Stimulated activated naive CD8-positive, alpha-beta T cell treated with anti-CD3 and anti-CD28 coated beads, Interleukin-15, amount 100 ng/mL, for 72 hours (primary cell): ENCODE data around the gene MBD3L1.

ENCODE experiments used
- ATAC-seq: fragments of 150-1000 bp; cut with Tn5 transposase; 2 replicates; pipeline ENCODE4 v1.10.0; 2021; ENCODE audit warnings: mild to moderate bottlenecking, moderate library complexity
- DNase-seq, 2 donors: peaks; one replicate each; pipeline ENCODE4 v3.0.0; 2021 to 2022
- H3K27ac Mint-ChIP-seq, 2 donors: one replicate each; pipeline ENCODE4 v1.8.0; 2022; ENCODE audit warnings: mild to moderate bottlenecking in 2 of 2, mixed read lengths in 2 of 2, moderate library complexity in 2 of 2
- H3K27me3 Mint-ChIP-seq: one replicate; pipeline ENCODE4 v1.8.0; 2022; ENCODE audit warnings: mixed read lengths
- H3K4me1 Mint-ChIP-seq: one replicate; pipeline ENCODE4 v1.8.0; 2022; ENCODE audit warnings: mild to moderate bottlenecking, mixed read lengths
- H3K4me3 Mint-ChIP-seq, 2 donors: one replicate each; pipeline ENCODE4 v1.8.0; 2022; ENCODE audit warnings: mild to moderate bottlenecking in 2 of 2, mixed read lengths in 2 of 2, moderate library complexity in 1 of 2
- H3K9me3 Mint-ChIP-seq, 2 donors: one replicate each; pipeline ENCODE4 v1.8.0; 2022; ENCODE audit warnings: mixed read lengths in 2 of 2

The MBD3L1 gene

GRCh38 chr19:8832132-8833021 lies at the start of gene MBD3L1, which contains the start of gene ZNF558:
Gene MBD3L1, plus strand, starts transcription at chr19:8832377. Its CDS starts 10,302 bp downstream, at chr19:8842679.
Gene ZNF558, minus strand, starts transcription at chr19:8832304. Its CDS starts 9,645 bp downstream, at chr19:8822659.
- Mint-ChIP-seq H3K9me3 (no peaks in the 10 kb centered on the region), H3K4me1 (peaks cover 26% of the 10 kb centered on the region), H3K4me3 (peak within 1 kb of the TSS; percentile 91 to 95), H3K27me3 (no peaks in the 10 kb centered on the region), H3K27ac (peak within 1 kb of the TSS; percentile 97 to 98)
- peak; percentile 96 for ATAC-seq
- DNase-seq = peak; percentile 99 to 100

- Mint-ChIP-seq H3K4me1 (no peaks in the 10 kb centered on the region), H3K27me3 (no peaks in the 10 kb centered on the region), H3K4me3 (no peak overlapping the region), H3K9me3 (peaks cover 11 to 15% of the 10 kb centered on the region in 2 donors), H3K27ac (no peak overlapping the region)
- DNase-seq (no peak), ATAC-seq (no peak)
Observed at GRCh38 chr19:8794823-8795222, 37.4 kb upstream of the MBD3L1 start.

- no peak for ATAC-seq
- Mint-ChIP-seq H3K27ac (no peak overlapping the region), H3K4me3 (no peak overlapping the region), H3K4me1 (no peaks in the 10 kb centered on the region), H3K9me3 (peaks cover 40 to 72% of the 10 kb centered on the region in 2 donors), H3K27me3 (no peaks in the 10 kb centered on the region)
- no peak for DNase-seq
Observed at GRCh38 chr19:8806661-8807060, 25.5 kb upstream of the MBD3L1 start.

GRCh38 chr19:8811315-8812172 lies 20.6 kb upstream of the MBD3L1 start:
- Mint-ChIP-seq H3K4me3 (no peak overlapping the region), H3K9me3 (peaks cover 42 to 76% of the 10 kb centered on the region in 2 donors), H3K27ac (no peak overlapping the region), H3K27me3 (no peaks in the 10 kb centered on the region), H3K4me1 (no peaks in the 10 kb centered on the region)
- no peak for ATAC-seq
- DNase-seq = no peak

GRCh38 chr19:8814176-8814575 lies 18.0 kb upstream of the MBD3L1 start:
- H3K27me3 Mint-ChIP-seq = no peaks in the 10 kb centered on the region
- H3K27ac Mint-ChIP-seq = no peak overlapping the region
- no peaks in the 10 kb centered on the region for H3K4me1 Mint-ChIP-seq
- ATAC-seq (no peak), DNase-seq (no peak)
- H3K4me3 Mint-ChIP-seq = no peak overlapping the region
- peaks cover 45 to 75% of the 10 kb centered on the region in 2 donors for H3K9me3 Mint-ChIP-seq

- no peak overlapping the region for H3K4me3 Mint-ChIP-seq
- no peak for ATAC-seq
- H3K4me1 Mint-ChIP-seq = no peaks in the 10 kb centered on the region
- H3K27me3 Mint-ChIP-seq = no peaks in the 10 kb centered on the region
- DNase-seq = no peak
- H3K27ac Mint-ChIP-seq = no peak overlapping the region
- peaks cover 43 to 76% of the 10 kb centered on the region in 2 donors for H3K9me3 Mint-ChIP-seq
Observed at GRCh38 chr19:8815780-8816179, 16.4 kb upstream of the MBD3L1 start.

- H3K4me3 Mint-ChIP-seq = no peak overlapping the region
- no peaks in the 10 kb centered on the region for H3K27me3 Mint-ChIP-seq
- no peak for DNase-seq
- H3K9me3 Mint-ChIP-seq = peaks cover 30 to 46% of the 10 kb centered on the region in 2 donors
- no peaks in the 10 kb centered on the region for H3K4me1 Mint-ChIP-seq
- no peak overlapping the region for H3K27ac Mint-ChIP-seq
- ATAC-seq = no peak
Observed at GRCh38 chr19:8820234-8820633, 11.9 kb upstream of the MBD3L1 start.

- DNase-seq (no peak), ATAC-seq (no peak)
- Mint-ChIP-seq H3K4me1 (no peaks in the 10 kb centered on the region), H3K27me3 (no peaks in the 10 kb centered on the region), H3K9me3 (peaks cover 16 to 31% of the 10 kb centered on the region in 2 donors), H3K27ac (no peak overlapping the region), H3K4me3 (no peak overlapping the region)
Observed at GRCh38 chr19:8821748-8822241, 10.4 kb upstream of the MBD3L1 start.

GRCh38 chr19:8826371-8826770 lies 5.8 kb upstream of the MBD3L1 start:
- no peak for ATAC-seq
- no peaks in the 10 kb centered on the region for H3K27me3 Mint-ChIP-seq
- peaks cover 16% of the 10 kb centered on the region for H3K4me1 Mint-ChIP-seq
- H3K27ac Mint-ChIP-seq = no peak overlapping the region
- DNase-seq = no peak
- H3K9me3 Mint-ChIP-seq = no peaks in the 10 kb centered on the region
- no peak overlapping the region for H3K4me3 Mint-ChIP-seq

- Mint-ChIP-seq H3K4me1 (peaks cover 20% of the 10 kb centered on the region), H3K4me3 (no peak overlapping the region), H3K27me3 (no peaks in the 10 kb centered on the region), H3K9me3 (no peaks in the 10 kb centered on the region), H3K27ac (peak overlapping the region; percentile 3 to 34)
- DNase-seq (no peak), ATAC-seq (no peak)
Observed at GRCh38 chr19:8827277-8827676, 4.9 kb upstream of the MBD3L1 start.

- ATAC-seq = no peak
- Mint-ChIP-seq H3K27me3 (no peaks in the 10 kb centered on the region), H3K4me1 (peaks cover 26% of the 10 kb centered on the region), H3K9me3 (no peaks in the 10 kb centered on the region), H3K4me3 (peak overlapping the region; percentile 91 to 95), H3K27ac (peak overlapping the region; percentile 90 to 98)
- DNase-seq = no peak
Observed at GRCh38 chr19:8831373-8831772, 804 bp upstream of the MBD3L1 start.

- Mint-ChIP-seq H3K27me3 (no peaks in the 10 kb centered on the region), H3K9me3 (no peaks in the 10 kb centered on the region), H3K4me3 (peak overlapping the region; percentile 91 to 95), H3K4me1 (peaks cover 26% of the 10 kb centered on the region), H3K27ac (peak overlapping the region; percentile 90 to 98)
- ATAC-seq (peak; percentile 8), DNase-seq (no peak)
Observed at GRCh38 chr19:8831832-8832131, 395 bp upstream of the MBD3L1 start.

GRCh38 chr19:8835446-8835845 lies 3.3 kb downstream of the MBD3L1 start:
- no peak for DNase-seq
- H3K27ac Mint-ChIP-seq = no peak overlapping the region
- no peak overlapping the region for H3K4me3 Mint-ChIP-seq
- H3K27me3 Mint-ChIP-seq = peaks cover 8% of the 10 kb centered on the region
- peaks cover 15% of the 10 kb centered on the region for H3K4me1 Mint-ChIP-seq
- ATAC-seq = no peak
- no peaks in the 10 kb centered on the region for H3K9me3 Mint-ChIP-seq

- peaks cover 15% of the 10 kb centered on the region for H3K4me1 Mint-ChIP-seq
- DNase-seq = no peak
- ATAC-seq = no peak
- no peaks in the 10 kb centered on the region for H3K9me3 Mint-ChIP-seq
- no peak overlapping the region for H3K4me3 Mint-ChIP-seq
- H3K27ac Mint-ChIP-seq = no peak overlapping the region
- H3K27me3 Mint-ChIP-seq = peaks cover 13% of the 10 kb centered on the region
Observed at GRCh38 chr19:8835877-8836276, 3.7 kb downstream of the MBD3L1 start.

GRCh38 chr19:8840708-8841107 lies 8.5 kb downstream of the MBD3L1 start:
- DNase-seq (no peak), ATAC-seq (no peak)
- Mint-ChIP-seq H3K9me3 (no peaks in the 10 kb centered on the region), H3K4me3 (no peak overlapping the region), H3K4me1 (no peaks in the 10 kb centered on the region), H3K27ac (no peak overlapping the region), H3K27me3 (peaks cover 17% of the 10 kb centered on the region)

GRCh38 chr19:8846819-8847218 lies 14.6 kb downstream of the MBD3L1 start:
- H3K4me3 Mint-ChIP-seq = no peak overlapping the region
- DNase-seq = no peak
- peaks cover 16% of the 10 kb centered on the region for H3K27me3 Mint-ChIP-seq
- H3K9me3 Mint-ChIP-seq = peaks cover 11 to 27% of the 10 kb centered on the region in 2 donors
- no peak for ATAC-seq
- H3K27ac Mint-ChIP-seq = no peak overlapping the region
- no peaks in the 10 kb centered on the region for H3K4me1 Mint-ChIP-seq
